HG03108 (cell line): ENCODE results near the gene CAMSAP3.

Source experiments
- ATAC-seq: cut with Tn5 transposase; IDR thresholded peaks from one replicate; pipeline ENCODE4 v1.9.1; 2021; ENCODE audit warnings: moderate library complexity; ENCODE audit not compliant: unreplicated experiment

The CAMSAP3 gene

GRCh38 chr19:7644550-7644877, 48.9 kb downstream of the CAMSAP3 start:
- ATAC-seq = no peak

GRCh38 chr19:7645163-7645562, 49.5 kb downstream of the CAMSAP3 start:
- ATAC-seq = no peak

- ATAC-seq = no peak
These were observed 50.2 kb downstream of the CAMSAP3 start for GRCh38 chr19:7645656-7646425.

- ATAC-seq = no peak
These were observed 50.7 kb downstream of the CAMSAP3 start for GRCh38 chr19:7646426-7646700.

GRCh38 chr19:7647156-7647555, 51.5 kb downstream of the CAMSAP3 start:
- ATAC-seq = no peak

- no peak for ATAC-seq
These were observed 52.8 kb downstream of the CAMSAP3 start for GRCh38 chr19:7648265-7649014.

- no peak for ATAC-seq
These were observed 54.5 kb downstream of the CAMSAP3 start for GRCh38 chr19:7650148-7650547.

GRCh38 chr19:7652061-7652641, 56.5 kb downstream of the CAMSAP3 start:
- no peak for ATAC-seq

- no peak for ATAC-seq
These were observed 58.7 kb downstream of the CAMSAP3 start for GRCh38 chr19:7654401-7654800.

- ATAC-seq = no peak
These were observed 59.9 kb downstream of the CAMSAP3 start for GRCh38 chr19:7655581-7655980.

- ATAC-seq = no peak
These were observed 61.6 kb downstream of the CAMSAP3 start for GRCh38 chr19:7657131-7657751.

GRCh38 chr19:7658219-7658686, 62.6 kb downstream of the CAMSAP3 start:
- no peak for ATAC-seq

- ATAC-seq = no peak
These were observed 66.3 kb downstream of the CAMSAP3 start for GRCh38 chr19:7661744-7662538.

- ATAC-seq = no peak
These were observed 67.0 kb downstream of the CAMSAP3 start for GRCh38 chr19:7662657-7663056.

- ATAC-seq = no peak
These were observed 68.0 kb downstream of the CAMSAP3 start for GRCh38 chr19:7663706-7664105.

GRCh38 chr19:7665076-7665475, 69.4 kb downstream of the CAMSAP3 start:
- no peak for ATAC-seq
